OCI-LY1 (cell line): ENCODE data around the gene PTTG1IP2.

Experiments used
- EZH2 ChIP-seq: fragments of 200-600 bp; sonication (generic), shearing (Covaris generic); IDR thresholded peaks from 2 replicates; pipeline ENCODE4 v1.8.0; 2017; ENCODE audit warnings: borderline replicate concordance, mixed run types, mild to moderate bottlenecking, antibody characterized with exemption, low read length, moderate library complexity, mixed read lengths
- TF ChIP-seq, protein P1 (sequence below): fragments of 200-600 bp; sonication (generic), shearing (Covaris generic); IDR thresholded peaks from 2 replicates; pipeline ENCODE4 v1.5.1; 2017; ENCODE audit warnings: mild to moderate bottlenecking, antibody characterized with exemption, low read length, moderate library complexity, mixed read lengths

DNA sequence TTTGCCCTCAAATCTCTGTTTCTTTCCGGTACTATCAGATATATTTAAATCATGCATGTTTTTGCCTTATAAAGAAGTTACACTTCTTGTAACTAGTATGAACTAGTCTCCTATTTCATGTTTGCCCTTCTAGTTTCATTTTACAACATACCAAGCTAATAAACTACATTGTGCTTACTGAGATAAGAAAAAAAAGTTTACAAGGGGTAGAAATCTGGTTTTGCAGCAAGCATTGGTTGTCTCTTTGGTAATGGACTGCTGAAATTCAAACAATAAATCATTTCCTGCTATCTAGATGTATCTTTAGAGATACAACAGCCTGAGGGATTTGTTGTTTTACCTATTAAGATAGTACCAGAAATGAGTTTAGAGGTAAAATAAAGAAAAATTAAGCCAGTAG lies 18.8 kb downstream of the PTTG1IP2 start:
- TF ChIP-seq, protein P1, sequence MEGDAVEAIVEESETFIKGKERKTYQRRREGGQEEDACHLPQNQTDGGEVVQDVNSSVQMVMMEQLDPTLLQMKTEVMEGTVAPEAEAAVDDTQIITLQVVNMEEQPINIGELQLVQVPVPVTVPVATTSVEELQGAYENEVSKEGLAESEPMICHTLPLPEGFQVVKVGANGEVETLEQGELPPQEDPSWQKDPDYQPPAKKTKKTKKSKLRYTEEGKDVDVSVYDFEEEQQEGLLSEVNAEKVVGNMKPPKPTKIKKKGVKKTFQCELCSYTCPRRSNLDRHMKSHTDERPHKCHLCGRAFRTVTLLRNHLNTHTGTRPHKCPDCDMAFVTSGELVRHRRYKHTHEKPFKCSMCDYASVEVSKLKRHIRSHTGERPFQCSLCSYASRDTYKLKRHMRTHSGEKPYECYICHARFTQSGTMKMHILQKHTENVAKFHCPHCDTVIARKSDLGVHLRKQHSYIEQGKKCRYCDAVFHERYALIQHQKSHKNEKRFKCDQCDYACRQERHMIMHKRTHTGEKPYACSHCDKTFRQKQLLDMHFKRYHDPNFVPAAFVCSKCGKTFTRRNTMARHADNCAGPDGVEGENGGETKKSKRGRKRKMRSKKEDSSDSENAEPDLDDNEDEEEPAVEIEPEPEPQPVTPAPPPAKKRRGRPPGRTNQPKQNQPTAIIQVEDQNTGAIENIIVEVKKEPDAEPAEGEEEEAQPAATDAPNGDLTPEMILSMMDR = no peak
- TF ChIP-seq EZH2 = no peak
